ENCODE data around the gene PEX10. TPM values are rescaled to one million over a fixed set of nuclear protein-coding genes. Genes with fewer than 3 reads are reported as not detected.

The PEX10 gene
- total RNA-seq, 4 donors from 2014 or later: 20.8 to 33.3 (median 23.9) TPM

- TF ChIP-seq CTCF (IDR thresholded peaks at IDR 0.05): no peak
- DNase-seq (ENCODE audit: low spot score) (no peak), ATAC-seq (ENCODE audit: low FRiP score) (no peak)
Measured at GRCh38 chr1:2406451-2407041, 5.8 kb downstream of the PEX10 start.

- ATAC-seq (ENCODE audit: low FRiP score) (no peak), DNase-seq (ENCODE audit: low spot score) (no peak)
- no peak for TF ChIP-seq CTCF (IDR thresholded peaks at IDR 0.05)
Measured at GRCh38 chr1:2405588-2406295, 6.6 kb downstream of the PEX10 start.

GRCh38 chr1:2404890-2405511 lies 7.4 kb downstream of the PEX10 start:
- DNase-seq (ENCODE audit: low spot score): no peak
- no peak for TF ChIP-seq CTCF (IDR thresholded peaks at IDR 0.05)
- no peak for ATAC-seq (ENCODE audit: low FRiP score)

GRCh38 chr1:2404142-2404889 lies 8.0 kb downstream of the PEX10 start:
- ATAC-seq (ENCODE audit: low FRiP score): no peak
- no peak for TF ChIP-seq CTCF (IDR thresholded peaks at IDR 0.05)
- DNase-seq (ENCODE audit: low spot score): no peak

GRCh38 chr1:2403273-2403672 lies 9.1 kb downstream of the PEX10 start:
- TF ChIP-seq CTCF (IDR thresholded peaks at IDR 0.05): no peak

GRCh38 chr1:2402420-2402819 lies 9.9 kb downstream of the PEX10 start:
- ATAC-seq (ENCODE audit: low FRiP score): no peak
- DNase-seq (ENCODE audit: low spot score): no peak
- no peak for TF ChIP-seq CTCF (IDR thresholded peaks at IDR 0.05)

More at GRCh38 chr1:2403273-2403672, 9.1 kb downstream of the PEX10 start:
- DNase-seq (ENCODE audit: low spot score) (no peak), ATAC-seq (ENCODE audit: low FRiP score) (no peak)

All from omental fat pad (tissue), 4 donors.